Loucy (cell line): ENCODE data around the gene KBTBD4.
"Not testable (repeated sequence)": the region's sequence is repeated elsewhere in the genome, so short reads cannot be mapped to it uniquely, and the experiment has no call there.

Experiments used
- CTCF ChIP-seq: fragments of 200-600 bp; sonication (generic); conservative IDR thresholded peaks from 2 replicates; pipeline ENCODE4 v1.5.1; 2014; ENCODE audit warnings: mild to moderate bottlenecking, antibody characterized with exemption, low read length
- EZH2phosphoT487 ChIP-seq: fragments of 200-600 bp; IDR thresholded peaks from 2 replicates; pipeline ENCODE4 v1.6.1; 2018; ENCODE audit warnings: antibody characterized with exemption, mild to moderate bottlenecking, moderate library complexity, borderline replicate concordance

- not testable (repeated sequence) for TF ChIP-seq CTCF, EZH2phosphoT487
Measured at GRCh38 chr11:47562393-47562792, 16.4 kb downstream of the KBTBD4 start.
